GM19238 (cell line): Measurements from ENCODE around the gene PIKFYVE.
A peak's percentile ranks its signal among the peaks of the same experiment; 100 is the strongest.
"Not testable (repeated sequence)": the region's sequence is repeated elsewhere in the genome, so short reads cannot be mapped to it uniquely, and the experiment has no call there.

ENCODE experiments used
- DNase-seq: peaks from one replicate; pipeline ENCODE4 v3.0.0; 2011; ENCODE audit warnings: low spot score; ENCODE audit not compliant: insufficient read length

PIKFYVE gene

DNA sequence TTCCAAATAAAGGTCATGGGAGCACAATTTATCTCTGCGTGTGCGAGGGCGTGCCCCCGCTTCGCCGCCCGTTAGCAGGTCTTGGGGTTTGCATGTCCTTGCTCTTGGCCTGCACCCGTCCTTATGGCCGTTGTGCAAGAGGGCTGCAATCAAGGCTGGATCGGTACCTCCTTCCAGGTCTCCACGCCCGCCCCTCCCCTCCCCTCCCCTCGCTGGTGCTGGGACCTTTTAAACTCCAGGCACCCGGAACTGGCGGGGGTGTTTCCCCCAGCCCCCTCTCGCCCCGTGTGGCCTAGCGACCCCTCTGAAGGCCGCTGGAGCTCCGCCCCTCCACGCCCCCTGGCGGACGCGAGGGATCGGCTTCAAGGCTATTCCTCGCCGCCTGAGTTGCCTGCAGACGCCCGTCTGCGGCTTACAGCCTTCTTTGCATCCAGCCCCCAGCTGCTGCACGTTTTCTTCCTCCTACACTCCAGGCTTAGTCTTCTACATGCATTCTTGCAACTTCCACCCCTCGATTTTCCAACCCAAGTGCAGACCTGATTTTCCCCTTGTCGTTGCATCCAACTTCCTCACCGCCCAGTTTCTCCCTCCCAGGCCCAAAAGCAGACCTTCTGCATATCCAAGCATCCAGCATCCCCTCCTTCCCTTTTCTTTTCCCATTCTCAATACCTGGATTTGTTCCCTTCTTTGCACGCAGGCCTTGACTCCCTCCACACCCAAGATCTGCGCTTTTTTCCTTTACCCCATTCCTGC is 11.8 kb upstream of the PIKFYVE start:
- DNase-seq, result peak; percentile 86

DNA sequence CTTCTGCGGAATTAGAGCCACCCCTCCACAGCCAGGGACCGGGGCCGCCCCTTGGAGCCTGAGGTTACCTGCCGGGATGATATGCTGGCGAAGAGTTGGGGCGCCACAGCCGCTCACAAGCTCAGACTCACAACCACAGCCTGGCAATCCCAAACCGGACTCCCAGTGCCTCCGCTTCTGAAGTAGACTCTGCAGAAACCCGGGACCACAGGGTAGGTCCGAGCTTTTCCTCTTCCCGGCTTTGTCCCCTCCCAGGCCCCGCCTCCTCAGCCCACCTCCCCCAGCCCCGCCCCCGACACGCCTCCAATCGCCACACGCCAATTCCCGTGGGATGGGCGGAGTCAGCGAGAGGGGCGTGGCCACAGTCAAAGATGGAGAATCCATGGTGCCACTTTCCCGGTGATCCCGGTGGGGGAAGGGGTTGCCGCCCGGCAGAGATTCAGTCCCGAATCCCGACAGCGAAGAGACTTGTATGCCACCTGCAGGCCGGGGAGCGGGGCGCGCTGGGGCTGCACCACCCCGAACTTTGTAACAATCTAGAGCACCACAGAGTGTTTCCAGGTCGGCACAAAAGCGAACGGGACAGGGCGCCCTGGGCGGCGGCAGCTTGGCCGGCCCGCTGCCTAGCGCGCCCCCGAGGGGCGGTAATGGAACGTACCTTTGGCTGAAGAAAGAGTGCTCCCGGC is 11.0 kb upstream of the PIKFYVE start, which contains the start of gene IDH1:
TSS of gene IDH1 (minus strand) at position 201 of the 686 bp plus-strand sequence. CDS start 3,520 bp downstream, outside the sequence.
- peak; percentile 75 for DNase-seq

DNA sequence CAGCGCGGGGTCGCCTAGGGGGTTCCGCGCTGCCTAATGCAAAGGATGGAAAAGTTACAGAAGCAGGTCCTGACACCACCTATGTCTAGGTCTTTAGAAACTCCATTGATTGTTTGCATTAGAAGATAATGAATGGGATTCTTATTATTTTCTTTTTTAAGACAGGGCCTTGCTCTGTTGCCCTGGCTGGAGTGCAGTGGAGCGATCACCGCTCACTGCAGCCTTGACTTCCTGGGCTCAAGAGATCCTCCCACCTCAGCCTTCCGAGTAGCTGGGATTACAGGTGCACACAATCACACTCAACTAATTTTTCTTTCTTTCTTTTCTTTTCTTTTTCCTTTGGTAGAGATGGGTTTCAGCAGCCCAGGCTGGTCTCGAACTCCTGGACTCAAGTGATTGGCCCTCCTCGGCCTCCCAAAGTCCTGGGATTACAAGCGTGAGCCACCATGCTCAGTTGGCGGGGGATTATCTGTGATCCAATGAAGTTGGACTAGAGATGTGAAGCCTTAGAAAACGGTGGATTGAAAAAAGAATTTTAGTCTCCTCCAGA is 10.4 kb upstream of the PIKFYVE start:
- DNase-seq, result no peak

DNA sequence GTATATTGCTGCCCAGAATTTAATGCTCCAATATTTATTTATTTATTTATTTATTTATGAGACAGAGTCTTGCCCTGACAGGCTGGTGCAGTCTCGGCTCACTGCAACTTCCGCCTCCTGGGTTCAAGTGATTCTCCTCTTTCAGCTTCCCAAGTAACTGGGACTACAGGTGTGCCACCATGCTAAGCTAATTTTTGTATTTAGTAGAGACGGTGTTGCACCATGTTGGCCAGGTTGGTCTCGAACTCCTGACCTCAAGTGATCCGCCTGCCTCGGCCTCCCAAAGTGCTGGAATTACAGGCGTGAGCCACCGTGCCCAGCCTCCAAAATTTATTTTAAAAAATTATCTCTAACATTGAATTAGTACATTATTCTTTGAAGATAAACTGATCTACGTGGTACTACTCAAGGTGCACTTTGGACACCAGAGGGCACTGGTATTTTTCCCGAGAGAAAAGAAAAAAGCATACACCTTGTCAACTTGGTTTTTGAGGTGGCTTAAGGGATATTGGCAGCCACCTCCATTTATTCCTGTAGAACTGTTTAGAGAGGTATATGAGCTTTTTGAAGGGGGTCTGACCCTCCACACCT is 9.8 kb upstream of the PIKFYVE start:
- DNase-seq, result no peak

DNA sequence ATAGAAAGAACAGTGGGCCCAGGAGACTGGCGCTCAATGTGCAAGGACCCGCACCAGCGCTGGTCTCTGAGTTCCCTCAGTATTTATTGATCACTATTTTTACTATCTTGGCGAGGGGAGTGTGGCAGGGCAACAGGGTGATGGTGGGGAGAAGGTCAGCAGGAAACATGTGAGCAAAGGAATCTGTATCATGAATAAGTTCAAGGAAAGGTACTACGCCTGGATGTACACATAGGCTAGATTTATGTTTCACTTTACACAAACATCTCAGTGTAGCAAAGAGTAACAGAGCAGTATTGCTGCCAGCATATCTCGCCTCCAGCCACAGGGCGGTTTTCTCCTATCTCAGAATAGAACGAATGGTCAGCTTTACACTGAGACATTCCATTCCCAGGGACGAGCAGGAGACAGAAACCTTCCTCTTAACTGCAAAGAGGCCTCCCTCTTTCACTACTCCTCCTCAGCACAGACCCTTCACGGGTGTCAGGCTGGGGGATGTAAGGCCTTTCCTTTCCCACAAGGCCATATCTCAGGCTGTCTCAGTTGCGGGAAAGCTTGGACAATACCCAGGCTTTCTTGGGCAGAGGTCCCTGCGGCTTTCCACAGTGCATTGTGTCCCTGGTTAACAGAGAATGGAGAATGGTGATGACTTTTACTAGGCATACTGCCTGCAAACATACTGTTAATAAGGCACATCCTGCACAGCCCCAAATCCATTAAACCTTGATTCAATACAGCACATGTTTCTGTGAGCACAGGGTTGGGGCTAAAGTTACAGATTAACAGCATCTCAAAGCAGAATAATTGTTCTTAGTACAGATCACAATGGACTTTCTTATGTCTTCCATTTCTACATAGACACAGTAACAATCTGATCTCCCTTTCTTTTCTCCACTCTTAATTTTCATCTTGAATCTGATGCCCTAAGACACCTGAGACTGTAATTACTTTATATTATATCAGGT is 8.9 kb upstream of the PIKFYVE start:
- not testable (repeated sequence) for DNase-seq

DNA sequence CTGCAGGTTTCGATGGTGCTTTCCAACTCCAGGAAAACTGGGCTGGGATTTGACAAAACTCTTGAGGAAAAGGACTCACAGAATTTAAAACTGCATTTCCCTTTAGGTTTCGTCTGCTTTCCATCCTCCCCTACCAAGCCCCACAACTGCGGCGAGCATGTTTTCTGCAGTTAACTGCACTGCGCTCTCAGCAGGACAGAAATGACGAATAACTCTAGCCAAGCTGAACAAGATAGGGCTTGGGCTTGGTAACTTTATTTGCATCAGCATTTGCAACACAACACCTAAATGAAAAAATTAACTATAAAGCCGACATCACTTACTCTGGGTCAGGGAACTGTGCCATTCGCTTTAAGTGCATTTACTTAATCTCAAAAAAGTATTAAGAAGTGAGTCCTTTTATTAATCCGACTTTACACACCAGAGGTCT is 669 bp upstream of the PIKFYVE start:
- DNase-seq, result peak; percentile 19

DNA sequence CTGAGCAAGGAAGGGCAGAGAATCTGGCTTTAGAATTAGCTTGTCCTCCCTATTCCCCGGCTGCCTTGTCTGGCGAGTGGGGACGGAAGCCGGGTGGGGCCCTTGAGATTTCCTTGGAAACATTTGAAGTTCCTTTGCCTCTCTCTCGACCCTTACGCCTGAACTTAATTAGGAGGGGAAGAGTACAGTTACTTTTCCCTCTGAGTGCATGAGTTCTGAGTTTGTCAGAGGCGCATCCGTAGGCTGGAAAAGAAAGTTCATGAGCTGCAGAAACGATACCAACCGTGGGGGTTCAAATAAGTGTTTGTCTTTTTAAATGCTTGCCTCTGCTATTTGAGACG is 468 bp downstream of the PIKFYVE start:
- no peak for DNase-seq

DNA sequence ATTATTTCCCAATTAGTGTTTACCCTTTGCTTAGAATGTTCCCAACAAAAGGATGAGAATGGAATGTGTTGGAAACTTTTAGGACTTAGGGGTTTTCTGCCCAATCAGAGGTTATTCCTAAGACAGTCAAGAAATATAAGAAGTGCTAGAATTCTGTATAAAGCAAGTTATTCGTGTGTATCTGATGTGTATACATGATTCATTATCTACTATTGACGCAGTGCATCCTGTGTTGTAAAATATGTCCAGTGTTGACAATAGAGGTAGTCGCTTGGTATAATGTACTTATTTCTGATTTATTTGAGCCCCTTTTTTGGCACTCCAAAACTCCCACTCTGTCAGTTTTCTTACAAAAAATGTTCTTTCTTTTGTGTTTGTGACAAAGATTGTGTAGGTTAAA is 881 bp downstream of the PIKFYVE start:
- no peak for DNase-seq

DNA sequence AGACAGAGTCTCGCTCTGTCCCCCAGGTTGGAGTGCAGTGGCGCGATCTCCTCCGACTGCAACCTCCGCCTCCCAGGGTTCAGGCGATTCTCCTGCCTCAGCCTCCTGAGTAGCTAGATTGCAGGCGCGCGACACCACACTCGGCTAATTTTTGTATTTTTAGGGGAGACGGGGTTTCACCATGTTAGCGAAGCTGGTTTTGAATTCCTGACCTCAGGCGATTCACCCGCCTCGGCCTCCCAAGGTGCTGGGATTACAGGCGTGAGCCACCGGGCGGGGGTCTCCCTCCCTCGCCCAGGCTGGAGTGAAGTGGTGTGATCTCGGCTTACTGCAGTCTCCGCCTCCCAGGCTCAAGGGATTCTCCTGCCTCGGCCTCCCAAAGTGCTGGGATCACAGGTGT is 1.5 kb downstream of the PIKFYVE start:
- not testable (repeated sequence) for DNase-seq

DNA sequence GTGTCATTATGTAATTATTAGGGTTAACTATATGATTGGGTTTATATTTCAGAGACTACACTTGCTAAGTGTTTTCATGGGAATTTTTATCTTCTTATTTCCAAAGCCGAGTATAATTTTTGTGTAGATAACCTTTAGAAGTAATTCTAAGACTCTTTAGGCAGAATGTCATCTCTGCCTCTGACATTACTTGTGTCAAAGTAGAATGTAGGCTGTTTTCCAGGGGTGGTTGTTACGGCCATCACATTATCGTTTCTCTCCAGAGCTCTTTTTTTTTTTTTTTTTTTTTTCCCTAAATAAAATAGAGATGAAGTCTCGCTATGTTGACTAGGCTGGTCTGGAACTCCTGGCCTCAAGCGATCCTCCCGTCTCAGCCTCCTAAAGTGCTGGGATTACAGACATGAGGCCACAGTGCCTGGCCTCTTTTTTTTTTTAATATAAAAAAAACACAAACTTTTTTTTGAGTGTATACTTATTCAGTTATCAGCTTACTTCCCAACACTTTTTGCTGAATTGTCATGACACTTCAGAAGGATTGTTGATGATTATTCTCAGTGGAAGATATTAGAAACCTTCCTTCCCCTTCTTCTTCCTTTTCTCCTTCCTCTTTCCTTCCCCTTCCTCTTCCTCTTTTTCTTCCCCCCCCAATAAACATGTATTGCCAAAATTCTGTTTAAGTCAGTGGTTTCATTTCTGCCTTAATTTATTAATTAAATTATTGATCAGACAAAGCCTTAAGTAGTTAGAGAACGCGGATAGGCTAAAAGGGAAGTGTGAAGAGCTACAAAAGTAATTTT is 2.3 kb downstream of the PIKFYVE start:
- DNase-seq, result no peak

DNA sequence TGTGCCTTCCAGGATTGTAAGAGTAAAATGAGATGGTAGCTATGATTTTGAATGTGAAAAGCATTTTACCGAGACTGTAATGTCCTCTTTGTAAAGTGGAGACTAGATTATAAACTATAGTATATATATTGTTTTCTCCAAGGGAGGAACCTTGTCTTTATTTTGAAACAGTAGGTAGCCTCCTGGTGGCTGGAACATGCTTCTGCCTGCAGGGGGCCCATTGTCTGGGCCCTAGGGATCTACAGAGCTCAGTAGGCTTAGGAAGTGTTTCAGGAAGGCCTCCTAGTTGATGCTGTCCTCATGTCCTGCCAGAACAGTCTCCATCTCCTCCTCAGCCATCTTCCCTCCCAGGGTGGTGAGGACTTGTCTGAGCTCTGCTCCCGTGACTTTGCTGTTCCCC is 3.0 kb downstream of the PIKFYVE start:
- no peak for DNase-seq

DNA sequence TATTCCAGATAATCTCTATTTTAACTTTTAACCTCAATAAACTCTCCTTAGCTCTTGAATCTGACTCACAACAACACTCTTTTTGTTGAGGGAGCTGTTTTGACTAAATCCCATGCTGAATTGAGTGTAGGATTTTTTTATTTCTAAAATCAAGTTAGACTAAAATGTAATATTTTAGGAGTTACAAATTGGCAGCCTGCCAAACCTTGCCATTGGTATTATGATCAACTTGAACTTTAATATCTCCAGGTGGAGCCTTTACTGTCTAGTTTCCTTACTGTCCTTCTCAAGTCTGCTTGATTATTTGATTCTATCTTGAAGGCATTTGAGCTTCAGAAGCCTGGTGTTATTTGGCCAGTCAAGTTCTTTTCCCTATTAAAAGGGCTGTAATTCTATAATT is 8.7 kb downstream of the PIKFYVE start:
- no peak for DNase-seq

DNA sequence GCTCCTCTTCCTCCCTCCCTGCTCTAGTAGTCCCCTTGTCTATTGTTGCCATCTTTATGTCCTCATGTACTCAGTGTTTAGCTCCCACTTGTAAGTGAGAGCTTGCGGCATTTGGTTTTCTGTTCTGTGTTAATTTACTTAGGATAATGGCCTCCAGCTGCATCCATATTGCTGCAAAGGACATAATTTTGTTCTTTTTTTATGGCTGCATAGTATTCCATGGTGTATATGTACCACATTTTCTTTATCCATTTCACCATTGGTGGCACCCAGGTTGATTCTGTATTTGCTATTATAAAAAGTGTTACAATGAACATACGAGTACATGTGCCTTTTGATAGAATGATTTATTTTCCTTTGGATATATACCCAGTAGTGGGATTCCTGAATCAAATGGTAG is 12.5 kb downstream of the PIKFYVE start:
- no peak for DNase-seq

DNA sequence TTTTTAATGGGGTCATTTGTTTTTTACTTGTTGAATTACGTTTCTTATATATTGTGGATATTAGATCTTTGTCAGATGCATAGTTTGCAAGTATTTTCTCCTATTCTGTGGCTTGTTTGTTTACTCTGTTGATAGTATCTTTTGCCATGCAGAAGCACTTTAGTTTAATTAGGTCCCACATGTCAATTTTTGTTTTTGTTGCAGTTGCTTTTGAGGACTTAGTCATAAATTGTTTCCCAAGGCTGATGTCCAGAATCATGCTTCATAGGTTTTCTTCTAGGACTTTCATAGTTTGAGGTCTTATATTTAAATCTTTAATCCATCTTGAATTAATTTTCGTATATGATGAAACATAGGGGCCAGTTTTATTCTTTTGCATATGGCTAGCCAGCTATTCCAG is 13.2 kb downstream of the PIKFYVE start:
- no peak for DNase-seq

DNA sequence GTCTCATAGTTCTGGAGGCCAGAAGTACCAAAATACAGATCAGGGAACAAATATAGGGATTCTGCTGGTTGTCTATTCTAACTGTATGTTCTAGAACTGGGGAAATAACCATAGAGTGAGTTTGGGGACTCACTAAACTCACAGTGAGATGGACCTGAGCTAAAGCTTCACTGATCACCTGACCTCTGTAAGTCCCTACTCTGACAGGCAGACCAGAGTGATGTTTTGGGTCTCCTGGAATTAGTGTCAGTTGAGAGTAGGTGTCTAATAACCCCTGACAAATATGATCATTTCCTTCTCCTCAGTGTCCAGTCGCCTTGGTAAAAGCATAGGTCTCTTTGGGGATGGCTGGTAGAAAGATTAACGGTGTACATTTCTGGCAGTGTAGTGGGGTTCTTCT is 14.2 kb downstream of the PIKFYVE start:
- DNase-seq, result no peak

DNA sequence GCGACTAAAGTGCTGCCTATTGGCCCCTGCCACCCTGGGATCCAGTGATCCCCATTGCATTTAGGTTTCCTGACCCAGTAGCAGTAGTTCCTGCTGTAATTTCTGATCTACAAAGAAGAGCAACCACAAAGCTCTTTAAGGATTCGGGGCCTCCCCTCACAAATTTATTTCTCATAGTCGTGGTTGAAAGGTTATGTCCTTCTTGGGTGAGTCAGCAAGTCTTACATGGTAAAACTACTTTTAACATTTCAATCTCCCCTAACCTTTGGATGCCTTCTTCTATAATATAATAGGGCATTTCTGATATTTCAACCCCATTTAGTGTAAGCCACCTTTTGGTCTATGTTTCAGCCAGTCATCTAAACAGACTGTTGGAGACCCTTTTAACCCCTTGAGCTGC is 14.9 kb downstream of the PIKFYVE start:
- no peak for DNase-seq

DNA sequence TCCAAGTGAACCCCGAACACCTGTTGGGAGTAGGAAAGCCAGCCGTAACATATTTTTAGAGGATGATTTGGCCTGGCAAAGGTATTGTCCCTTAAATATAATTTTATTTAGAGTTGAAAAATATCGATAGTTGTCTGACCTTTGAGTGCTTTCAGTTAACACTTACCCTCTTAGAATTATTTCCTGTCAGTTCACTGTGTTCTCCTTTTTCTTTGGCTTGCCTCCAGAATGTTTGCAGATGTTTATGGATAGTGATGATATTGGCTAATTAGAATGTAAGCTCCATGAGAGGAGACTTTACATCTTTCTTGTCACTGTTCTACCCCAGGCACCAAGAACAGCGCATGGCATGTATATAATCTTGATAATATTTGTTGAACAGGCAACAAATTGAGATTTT is 19.8 kb downstream of the PIKFYVE start:
- DNase-seq, result no peak

DNA sequence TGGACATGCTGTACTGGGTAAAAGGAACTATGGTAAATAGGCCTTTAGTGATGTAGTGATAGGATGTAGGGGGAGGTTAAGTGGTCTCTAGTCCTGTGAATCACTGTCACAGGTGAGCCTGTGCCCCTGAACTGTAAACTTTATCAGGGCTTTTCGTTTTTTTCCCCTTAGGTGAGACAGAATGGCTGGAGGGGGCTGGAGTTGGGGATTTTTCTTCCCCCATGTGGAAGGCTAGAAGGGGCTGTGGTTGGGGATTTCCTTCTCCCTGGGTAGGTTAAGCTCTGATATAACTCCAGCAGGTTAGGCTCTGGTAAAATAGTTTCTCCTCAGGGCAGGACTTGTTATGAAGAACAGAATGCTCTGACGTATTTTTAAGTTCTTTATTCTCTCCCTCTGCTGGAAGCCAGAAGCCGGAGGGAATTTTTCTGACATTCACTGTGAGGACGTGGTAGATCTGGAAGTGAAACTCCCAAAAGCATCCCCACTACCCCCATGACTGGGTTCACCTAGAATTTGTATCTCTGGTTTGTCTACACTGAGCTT is 28.5 kb downstream of the PIKFYVE start:
- no peak for DNase-seq

DNA sequence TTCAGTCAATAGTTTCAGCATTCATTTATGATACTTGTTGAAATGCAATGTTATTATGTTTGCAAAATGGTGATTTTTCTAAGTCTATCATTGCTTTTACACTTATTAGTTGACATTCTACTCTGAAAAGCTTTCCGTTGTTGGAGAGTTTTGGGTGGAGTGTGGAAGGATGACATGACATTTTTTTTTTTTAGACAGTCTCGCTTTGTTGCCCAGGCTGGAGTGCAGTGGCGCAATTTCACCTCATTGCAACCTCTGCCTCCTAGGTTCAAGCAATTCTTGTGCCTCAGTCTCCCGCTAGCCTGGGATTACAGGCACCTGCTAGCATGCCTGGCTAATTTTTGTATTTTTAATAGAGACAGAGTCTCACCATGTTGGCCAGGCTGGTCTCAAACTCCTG is 29.8 kb downstream of the PIKFYVE start:
- DNase-seq, result no peak

DNA sequence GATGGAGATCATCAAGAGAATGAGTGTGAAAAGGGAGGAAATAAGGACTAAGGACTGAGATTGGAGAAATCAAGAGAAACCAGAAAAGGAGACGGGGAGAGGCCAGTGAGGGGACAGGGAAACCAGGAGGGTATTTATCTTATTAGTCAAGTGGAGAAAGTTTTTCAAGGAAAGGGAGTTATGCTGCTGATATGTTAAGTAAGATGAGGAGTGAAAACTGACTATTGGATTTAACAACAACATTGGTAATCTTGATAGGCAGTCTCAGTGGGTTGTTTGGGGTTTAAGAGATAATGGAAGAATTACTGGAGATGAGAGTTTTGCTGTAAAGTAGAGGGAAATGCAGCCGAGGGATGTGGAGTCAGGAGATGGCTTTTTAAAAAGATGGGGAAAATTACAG is 30.6 kb downstream of the PIKFYVE start:
- no peak for DNase-seq
